ENCODE measurements around the gene EIF3B. TPM values are rescaled to one million over a fixed set of nuclear protein-coding genes. Genes with fewer than 3 reads are reported as not detected.
"Not testable (repeated sequence)": the region's sequence is repeated elsewhere in the genome, so short reads cannot be mapped to it uniquely, and the experiment has no call there.

Gene EIF3B
- total RNA-seq, 1 experiment from 2014 or later = 319 TPM

GRCh38 chr7:2325162-2325561 is 29.5 kb upstream of the EIF3B start:
- Histone ChIP-seq H3K27me3 (ENCODE audit: control insufficient read depth, insufficient read depth, low read length) (no peaks in the 10 kb centered on the region), H3K4me3 (ENCODE audit: insufficient read depth, low read depth, low read length) (no peak overlapping the region), H3K36me3 (replicated peaks; ENCODE audit: control insufficient read depth, insufficient read depth, low read length) (no peaks in the 10 kb centered on the region)
- no peak for DNase-seq

GRCh38 chr7:2326951-2327350 is 27.7 kb upstream of the EIF3B start:
- H3K4me3 ChIP-seq (ENCODE audit: insufficient read depth, low read depth, low read length) = no peak overlapping the region
- no peak for DNase-seq
- H3K27me3 ChIP-seq (ENCODE audit: control insufficient read depth, insufficient read depth, low read length) = no peaks in the 10 kb centered on the region
- no peaks in the 10 kb centered on the region for H3K36me3 ChIP-seq (replicated peaks; ENCODE audit: control insufficient read depth, insufficient read depth, low read length)

GRCh38 chr7:2330493-2330892 is 24.1 kb upstream of the EIF3B start:
- no peaks in the 10 kb centered on the region for H3K27me3 ChIP-seq (ENCODE audit: control insufficient read depth, insufficient read depth, low read length)
- H3K36me3 ChIP-seq (replicated peaks; ENCODE audit: control insufficient read depth, insufficient read depth, low read length) = no peaks in the 10 kb centered on the region
- peak; percentile 33 for DNase-seq
- H3K4me3 ChIP-seq (ENCODE audit: insufficient read depth, low read depth, low read length) = no peak overlapping the region

GRCh38 chr7:2331707-2332106 is 22.9 kb upstream of the EIF3B start:
- DNase-seq = no peak
- Histone ChIP-seq H3K27me3 (ENCODE audit: control insufficient read depth, insufficient read depth, low read length) (no peaks in the 10 kb centered on the region), H3K36me3 (replicated peaks; ENCODE audit: control insufficient read depth, insufficient read depth, low read length) (no peaks in the 10 kb centered on the region), H3K4me3 (ENCODE audit: insufficient read depth, low read depth, low read length) (no peak overlapping the region)

- H3K4me3 ChIP-seq (ENCODE audit: insufficient read depth, low read depth, low read length); DNase-seq; H3K27me3 ChIP-seq (ENCODE audit: control insufficient read depth, insufficient read depth, low read length); H3K36me3 ChIP-seq (replicated peaks; ENCODE audit: control insufficient read depth, insufficient read depth, low read length): not testable (repeated sequence)
Observed at GRCh38 chr7:2332606-2333231, 21.9 kb upstream of the EIF3B start.

GRCh38 chr7:2336626-2337299 is 17.9 kb upstream of the EIF3B start:
- Histone ChIP-seq H3K27me3 (ENCODE audit: control insufficient read depth, insufficient read depth, low read length) (no peaks in the 10 kb centered on the region), H3K36me3 (replicated peaks; ENCODE audit: control insufficient read depth, insufficient read depth, low read length) (no peaks in the 10 kb centered on the region; the same call in 1 of the 2 replicates), H3K4me3 (ENCODE audit: insufficient read depth, low read depth, low read length) (no peak overlapping the region)
- no peak for DNase-seq

- not testable (repeated sequence) for DNase-seq; H3K4me3 ChIP-seq (ENCODE audit: insufficient read depth, low read depth, low read length); H3K27me3 ChIP-seq (ENCODE audit: control insufficient read depth, insufficient read depth, low read length); H3K36me3 ChIP-seq (replicated peaks; ENCODE audit: control insufficient read depth, insufficient read depth, low read length)
Observed at GRCh38 chr7:2347351-2348063, 7.1 kb upstream of the EIF3B start.

- no peak for DNase-seq
- Histone ChIP-seq H3K27me3 (ENCODE audit: control insufficient read depth, insufficient read depth, low read length) (no peaks in the 10 kb centered on the region), H3K4me3 (ENCODE audit: insufficient read depth, low read depth, low read length) (no peak overlapping the region), H3K36me3 (replicated peaks; ENCODE audit: control insufficient read depth, insufficient read depth, low read length) (peaks cover 1% of the 10 kb centered on the region)
Observed at GRCh38 chr7:2350055-2350454, 4.6 kb upstream of the EIF3B start.

- Histone ChIP-seq H3K27me3 (ENCODE audit: control insufficient read depth, insufficient read depth, low read length) (no peaks in the 10 kb centered on the region), H3K36me3 (replicated peaks; ENCODE audit: control insufficient read depth, insufficient read depth, low read length) (peaks cover 1% of the 10 kb centered on the region), H3K4me3 (ENCODE audit: insufficient read depth, low read depth, low read length) (no peak overlapping the region)
- no peak for DNase-seq
Observed at GRCh38 chr7:2350861-2351260, 3.8 kb upstream of the EIF3B start.

GRCh38 chr7:2353113-2353935 is 1.3 kb upstream of the EIF3B start:
- Histone ChIP-seq H3K27me3 (ENCODE audit: control insufficient read depth, insufficient read depth, low read length) (no peaks in the 10 kb centered on the region), H3K4me3 (ENCODE audit: insufficient read depth, low read depth, low read length) (peak overlapping the region; percentile 99), H3K36me3 (replicated peaks; ENCODE audit: control insufficient read depth, insufficient read depth, low read length) (peaks cover 6% of the 10 kb centered on the region)
- DNase-seq = no peak

- no peaks in the 10 kb centered on the region for H3K27me3 ChIP-seq (ENCODE audit: control insufficient read depth, insufficient read depth, low read length)
- peak; percentile 97 for DNase-seq
Observed at GRCh38 chr7:2353936-2354185, 766 bp upstream of the EIF3B start.

GRCh38 chr7:2354939-2355704 is 495 bp downstream of the EIF3B start:
- peak; percentile 82 for DNase-seq
- peaks cover 6% of the 10 kb centered on the region for H3K36me3 ChIP-seq (replicated peaks; ENCODE audit: control insufficient read depth, insufficient read depth, low read length)
- H3K4me3 ChIP-seq (ENCODE audit: insufficient read depth, low read depth, low read length) = peak overlapping the region; percentile 99
- H3K27me3 ChIP-seq (ENCODE audit: control insufficient read depth, insufficient read depth, low read length) = no peaks in the 10 kb centered on the region

More at GRCh38 chr7:2353936-2354185, 766 bp upstream of the EIF3B start:
- peaks cover 6% of the 10 kb centered on the region for H3K36me3 ChIP-seq (replicated peaks; ENCODE audit: control insufficient read depth, insufficient read depth, low read length)
- H3K4me3 ChIP-seq (ENCODE audit: insufficient read depth, low read depth, low read length) = peak overlapping the region; percentile 99

GRCh38 chr7:2355705-2356008 is 1.0 kb downstream of the EIF3B start:
- DNase-seq = no peak
- H3K36me3 ChIP-seq (replicated peaks; ENCODE audit: control insufficient read depth, insufficient read depth, low read length) = peaks cover 9% of the 10 kb centered on the region
- no peaks in the 10 kb centered on the region for H3K27me3 ChIP-seq (ENCODE audit: control insufficient read depth, insufficient read depth, low read length)
- peak overlapping the region; percentile 99 for H3K4me3 ChIP-seq (ENCODE audit: insufficient read depth, low read depth, low read length)

GRCh38 chr7:2357165-2357564 is 2.5 kb downstream of the EIF3B start:
- Histone ChIP-seq H3K36me3 (replicated peaks; ENCODE audit: control insufficient read depth, insufficient read depth, low read length) (peaks cover 16% of the 10 kb centered on the region), H3K4me3 (ENCODE audit: insufficient read depth, low read depth, low read length) (no peak overlapping the region), H3K27me3 (ENCODE audit: control insufficient read depth, insufficient read depth, low read length) (no peaks in the 10 kb centered on the region)
- no peak for DNase-seq

All from H7 (cell line).